Activated CD8-positive, alpha-beta T cell treated with anti-CD3 and anti-CD28 coated beads for 36 hours (primary cell): ENCODE measurements around the gene TMEM147. TPM values are rescaled to one million over a fixed set of nuclear protein-coding genes. Genes with fewer than 3 reads are reported as not detected.

Experiments used
- ATAC-seq: fragments of 200-7000 bp; cut with Tn5 transposase; one replicate; pipeline ENCODE4 v1.10.0; 2021; ENCODE audit warnings: mild to moderate bottlenecking, moderate library complexity
- CTCF ChIA-PET: fragments of 350-600 bp; sonication (Branson Sonifier 250); formaldehyde crosslinking; loops from one replicate; lab custom pipeline; 2021; ENCODE audit warnings: antibody characterized with exemption; lab: Charles Lee
- POLR2A ChIA-PET: fragments of 350-600 bp; sonication (Branson Sonifier 250); formaldehyde crosslinking; loops from one replicate; lab custom pipeline; 2021; ENCODE audit warnings: antibody characterized with exemption; lab: Charles Lee
- DNase-seq: peaks from one replicate; pipeline ENCODE4 v3.0.0-alpha.2; 2020
- H3K27ac Mint-ChIP-seq: one replicate; pipeline ENCODE4 v1.8.0; 2021; ENCODE audit warnings: mild to moderate bottlenecking, mixed read lengths
- H3K27me3 Mint-ChIP-seq: one replicate; pipeline ENCODE4 v1.8.0; 2021; ENCODE audit warnings: mixed read lengths
- H3K36me3 Mint-ChIP-seq: one replicate; pipeline ENCODE4 v1.8.0; 2021; ENCODE audit warnings: low read depth, mixed read lengths
- H3K4me1 Mint-ChIP-seq: one replicate; pipeline ENCODE4 v1.8.0; 2021; ENCODE audit warnings: low read depth, mixed read lengths
- H3K4me3 Mint-ChIP-seq: one replicate; pipeline ENCODE4 v1.8.0; 2021; ENCODE audit warnings: mild to moderate bottlenecking, moderate library complexity, mixed read lengths
- H3K9me3 Mint-ChIP-seq: one replicate; pipeline ENCODE4 v1.8.0; 2021; ENCODE audit warnings: mixed read lengths
- CTCF ChIP-seq: fragments of 200-600 bp; IDR thresholded peaks from one replicate; pipeline ENCODE4 v1.8.0; 2022; ENCODE audit warnings: antibody characterized with exemption, mild to moderate bottlenecking
- intact Hi-C: fragments of 100-400 bp; cut with micrococcal nuclease; formaldehyde crosslinking; loops from one replicate; pipeline ENCODE4 v1.10.0; 2022
- total RNA-seq, 2 experiments: library from RNA; stranded (reverse); gene quantifications; one replicate each; pipeline ENCODE4 v1.2.3, GENCODE V29; 2021

The TMEM147 gene
- total RNA-seq, 2 experiments from 2014 or later, result 81.7 to 86.6 TPM

GRCh38 chr19:35562776-35563175, 17.4 kb downstream of the TMEM147 start:
- no peak overlapping the region for H3K4me3 Mint-ChIP-seq
- ATAC-seq (no peak), DNase-seq (no peak)
- H3K27ac Mint-ChIP-seq, result no peak overlapping the region
- ChIA-PET POLR2A (interaction anchor here (0.9 kb wide), 1 partner anchor 50 kb away, joined by 3 read pairs; the partner anchor contains the start of gene HAUS5), CTCF (no interaction called here)
- no peaks in the 10 kb centered on the region for H3K9me3 Mint-ChIP-seq
- H3K27me3 Mint-ChIP-seq, result peaks cover 48% of the 10 kb centered on the region
- peaks cover 5% of the 10 kb centered on the region for H3K4me1 Mint-ChIP-seq
- no peak for TF ChIP-seq CTCF
- no peaks in the 10 kb centered on the region for H3K36me3 Mint-ChIP-seq
- intact Hi-C loops, result no loop called here

- CTCF ChIA-PET, result no interaction called here
- no peak for DNase-seq
- peaks cover 46% of the 10 kb centered on the region for H3K27me3 Mint-ChIP-seq
- no peak for TF ChIP-seq CTCF
- H3K9me3 Mint-ChIP-seq, result no peaks in the 10 kb centered on the region
- H3K36me3 Mint-ChIP-seq, result no peaks in the 10 kb centered on the region
- H3K27ac Mint-ChIP-seq, result no peak within 1 kb of the TSS
- peaks cover 3% of the 10 kb centered on the region for H3K4me1 Mint-ChIP-seq
- intact Hi-C loops, result no loop called here
- POLR2A ChIA-PET, result interaction anchor here (0.9 kb wide), 1 partner anchor 49 kb away, joined by 3 read pairs; the partner anchor contains the start of gene HAUS5
- no peak for ATAC-seq
- no peak within 1 kb of the TSS for H3K4me3 Mint-ChIP-seq
Measured at GRCh38 chr19:35563207-35563829, 17.9 kb downstream of the TMEM147 start, which contains the start of gene ATP4A. ATP4A (minus strand) TSS chr19:35563658; CDS start chr19:35563629, 29 bp downstream.

- no peak for ATAC-seq
- CTCF ChIA-PET, result no interaction called here
- intact Hi-C loops, result no loop called here
- no peak for TF ChIP-seq CTCF
- Mint-ChIP-seq H3K27ac (no peak overlapping the region), H3K4me1 (no peaks in the 10 kb centered on the region), H3K27me3 (peaks cover 33% of the 10 kb centered on the region), H3K4me3 (no peak overlapping the region), H3K36me3 (no peaks in the 10 kb centered on the region), H3K9me3 (no peaks in the 10 kb centered on the region)
- DNase-seq, result no peak
- POLR2A ChIA-PET, result no interaction called here
Measured at GRCh38 chr19:35565016-35565856, 19.8 kb downstream of the TMEM147 start.

GRCh38 chr19:35566738-35567137, 21.3 kb downstream of the TMEM147 start:
- TF ChIP-seq CTCF, result no peak
- no peak overlapping the region for H3K27ac Mint-ChIP-seq
- intact Hi-C loops, result no loop called here

GRCh38 chr19:35569281-35569781, 23.9 kb downstream of the TMEM147 start:
- intact Hi-C loops, result no loop called here
- no peaks in the 10 kb centered on the region for H3K4me1 Mint-ChIP-seq
- H3K27me3 Mint-ChIP-seq, result peaks cover 19% of the 10 kb centered on the region
- ATAC-seq (no peak), DNase-seq (no peak)
- ChIA-PET CTCF (no interaction called here), POLR2A (no interaction called here)
- H3K27ac Mint-ChIP-seq, result no peak overlapping the region
- H3K36me3 Mint-ChIP-seq, result no peaks in the 10 kb centered on the region
- no peak overlapping the region for H3K4me3 Mint-ChIP-seq
- no peak for TF ChIP-seq CTCF
- peaks cover 1% of the 10 kb centered on the region for H3K9me3 Mint-ChIP-seq

More at GRCh38 chr19:35566738-35567137, 21.3 kb downstream of the TMEM147 start:
- H3K4me3 Mint-ChIP-seq, result no peak overlapping the region
- H3K4me1 Mint-ChIP-seq, result no peaks in the 10 kb centered on the region
- H3K9me3 Mint-ChIP-seq, result no peaks in the 10 kb centered on the region
- DNase-seq (no peak), ATAC-seq (no peak)
- CTCF ChIA-PET, result interaction anchor here (1.0 kb wide), 1 partner anchor 26 kb away, joined by 3 read pairs; no protein-coding TSS in a partner anchor
- H3K36me3 Mint-ChIP-seq, result no peaks in the 10 kb centered on the region
- peaks cover 25% of the 10 kb centered on the region for H3K27me3 Mint-ChIP-seq
- POLR2A ChIA-PET, result no interaction called here
